DMS153 treated with DMSO at 0.1 percent for 48 hours (cell line): ENCODE data around the gene KDM4C.
"Not testable (repeated sequence)": the region's sequence is repeated elsewhere in the genome, so short reads cannot be mapped to it uniquely, and the experiment has no call there.

Experiments used
- DNase-seq: peaks from one replicate; lab custom pipeline; 2025; ENCODE audit not compliant: unreplicated experiment; lab: John Stamatoyannopoulos, UW

KDM4C gene

GRCh38 chr9:6757456-6758247 is at the start of gene KDM4C:
KDM4C (plus strand) TSS chr9:6757973; CDS start chr9:6792989, 35,016 bp downstream.
- DNase-seq = peak; percentile 96

DNA sequence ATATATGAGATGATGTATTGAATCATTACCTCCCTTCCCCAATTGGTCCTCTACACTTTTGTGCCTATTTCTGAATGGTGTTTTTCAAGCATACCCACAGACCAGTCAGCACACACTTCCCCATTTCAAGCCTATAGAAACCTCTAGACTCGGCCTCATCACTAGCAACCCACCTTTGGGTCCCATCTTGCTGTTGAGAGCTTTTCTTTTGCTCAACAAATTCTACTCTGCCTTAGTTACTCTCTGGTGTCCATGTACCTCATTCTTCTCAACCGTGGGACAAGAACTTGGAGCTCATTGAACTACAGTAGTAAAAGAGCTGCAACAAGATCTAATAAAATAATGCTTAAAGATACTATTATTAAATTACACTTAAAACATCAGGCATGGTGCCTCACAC is 49.0 kb upstream of the KDM4C start:
- no peak for DNase-seq

GRCh38 chr9:6711403-6711802 is 46.4 kb upstream of the KDM4C start:
- DNase-seq = no peak

GRCh38 chr9:6712041-6712440 is 45.7 kb upstream of the KDM4C start:
- DNase-seq = no peak

- DNase-seq = no peak
Measured at GRCh38 chr9:6714176-6714575, 43.6 kb upstream of the KDM4C start.

DNA sequence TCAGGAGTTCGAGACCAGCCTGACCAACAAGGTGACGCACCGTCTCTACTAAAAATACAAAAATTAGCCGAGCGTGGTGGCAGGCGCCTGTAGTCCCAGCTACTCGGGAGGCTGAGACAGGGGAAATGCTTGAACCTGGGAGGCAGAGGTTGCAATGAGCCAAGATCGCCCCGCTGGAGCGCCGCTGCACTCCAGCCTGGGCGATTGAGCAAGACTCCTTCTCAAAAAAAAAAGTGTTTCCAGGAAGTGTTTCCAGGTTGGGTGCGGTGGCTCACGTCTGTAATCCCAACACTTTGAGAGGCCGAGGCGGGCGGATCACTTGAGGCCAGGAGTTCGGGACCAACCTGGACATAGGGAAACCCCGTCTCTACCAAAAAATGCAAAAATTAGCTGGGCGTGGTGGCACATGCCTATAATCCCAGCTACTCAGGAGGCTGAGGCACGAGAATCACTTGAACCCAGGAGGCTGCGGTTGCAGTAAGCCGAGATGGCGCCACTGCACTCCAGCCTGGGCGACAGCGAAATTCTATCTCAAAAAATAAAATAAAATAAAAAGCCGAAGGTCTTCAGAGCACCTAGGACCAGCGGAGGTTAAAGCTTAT is 42.5 kb upstream of the KDM4C start:
- not testable (repeated sequence) for DNase-seq

DNA sequence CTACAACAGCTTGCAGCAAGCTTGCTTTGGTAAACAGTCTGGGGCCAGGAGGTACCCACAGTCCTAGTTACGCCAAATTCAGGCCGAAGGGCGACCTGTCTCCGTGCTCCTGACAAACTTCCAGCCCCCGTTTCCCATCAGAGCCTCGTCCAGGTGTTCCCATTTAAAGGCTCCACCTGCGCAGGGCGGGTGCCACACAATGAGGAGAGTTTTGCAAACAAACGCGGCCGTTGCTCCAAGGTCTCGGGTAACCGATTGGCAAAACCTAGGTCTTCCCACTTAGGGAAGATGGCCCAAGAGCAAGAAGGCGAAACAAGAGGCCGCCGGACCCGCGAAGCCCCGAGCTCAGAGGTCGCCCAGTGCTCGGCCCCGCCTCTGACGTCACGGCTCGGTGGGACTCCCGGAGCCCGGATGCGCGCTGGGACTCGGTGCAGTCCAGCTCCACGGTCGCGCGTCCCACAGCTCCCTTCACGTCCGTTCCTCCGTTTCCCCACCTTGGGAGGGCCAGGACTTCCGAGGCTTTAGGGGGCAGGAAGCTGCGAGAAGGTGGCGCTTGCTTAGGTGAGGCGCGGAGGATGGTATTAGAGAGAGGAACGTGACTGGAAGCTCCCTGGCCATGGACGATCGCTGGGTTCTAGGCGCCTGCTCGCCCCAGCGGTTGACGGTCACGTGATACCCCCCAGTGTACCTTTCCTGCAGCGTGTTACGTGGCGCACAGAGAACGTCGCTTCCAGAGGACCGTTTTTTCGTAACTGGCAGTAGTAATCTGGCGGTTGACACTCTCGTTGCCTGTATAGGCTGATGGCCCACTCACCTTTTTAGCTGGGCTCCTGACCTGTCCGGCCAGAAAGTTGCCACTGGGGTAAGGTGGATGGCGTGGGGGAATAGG is 41.8 kb upstream of the KDM4C start:
- DNase-seq = peak; percentile 80

- no peak for DNase-seq
Measured at GRCh38 chr9:6716766-6717165, 41.0 kb upstream of the KDM4C start.

- no peak for DNase-seq
Measured at GRCh38 chr9:6723881-6724420, 33.8 kb upstream of the KDM4C start.

DNA sequence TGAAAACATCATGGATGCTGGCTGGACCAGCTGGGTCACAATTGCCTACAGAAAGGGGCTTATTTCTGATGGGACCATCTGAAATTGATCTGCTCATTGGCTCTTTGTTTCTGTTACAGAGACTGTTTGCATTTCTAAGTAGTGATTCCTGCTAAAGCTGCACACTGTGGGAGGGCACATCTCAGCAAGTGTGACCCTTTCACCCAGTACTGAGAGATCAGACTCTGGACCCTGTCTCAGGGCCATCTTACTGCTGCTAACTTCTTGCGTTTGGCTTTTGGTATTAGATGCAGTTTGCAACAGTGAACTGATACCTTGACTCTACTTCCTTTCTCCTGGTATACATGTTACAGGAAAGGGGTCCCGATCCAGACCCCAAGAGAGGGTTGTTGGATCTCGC is 24.5 kb upstream of the KDM4C start:
- DNase-seq = no peak

GRCh38 chr9:6733831-6734230 is 23.9 kb upstream of the KDM4C start:
- no peak for DNase-seq

GRCh38 chr9:6735422-6735821 is 22.4 kb upstream of the KDM4C start:
- no peak for DNase-seq

DNA sequence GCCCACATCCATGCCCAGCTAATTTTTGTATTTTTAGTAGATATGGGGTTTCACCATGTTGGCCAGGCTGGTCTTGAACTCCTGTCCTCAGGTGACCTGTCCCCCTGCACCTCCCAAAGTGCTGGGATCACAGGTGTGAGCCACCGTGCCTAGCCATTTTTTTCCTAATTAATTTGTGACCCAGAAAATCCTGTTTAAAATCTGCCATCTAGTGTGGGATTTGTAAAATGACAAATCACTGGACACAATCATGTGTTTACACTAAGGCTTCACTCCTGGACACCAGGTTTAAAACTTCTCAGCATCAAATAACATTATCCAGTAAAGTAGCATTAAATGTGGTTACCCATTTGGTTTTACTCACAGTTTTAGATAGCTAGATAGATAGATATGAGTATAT is 18.6 kb upstream of the KDM4C start:
- peak; percentile 1 for DNase-seq

DNA sequence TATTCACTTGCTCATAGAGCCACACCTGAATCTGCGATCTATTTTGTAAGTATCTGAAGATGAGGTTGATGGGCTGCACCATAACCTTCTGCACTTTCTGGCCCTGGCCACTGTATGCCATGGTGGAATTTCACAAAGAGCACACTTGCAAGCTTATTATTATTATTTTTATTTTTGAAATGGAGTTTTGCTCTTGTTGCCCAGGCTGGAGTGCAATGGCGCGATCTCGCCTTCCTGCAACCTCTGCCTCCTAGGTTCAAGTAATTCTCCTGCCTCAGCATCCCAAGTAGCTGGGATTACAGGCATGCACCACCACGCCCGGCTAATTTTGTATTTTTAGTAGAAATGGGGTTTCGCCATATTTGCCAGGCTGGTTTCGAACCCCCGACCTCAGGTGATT is 8.9 kb upstream of the KDM4C start:
- not testable (repeated sequence) for DNase-seq

GRCh38 chr9:6754861-6755260 is 2.9 kb upstream of the KDM4C start:
- not testable (repeated sequence) for DNase-seq

GRCh38 chr9:6757132-6757455 is 679 bp upstream of the KDM4C start:
- DNase-seq = no peak

- DNase-seq = no peak
Measured at GRCh38 chr9:6758248-6758497, 400 bp downstream of the KDM4C start.

GRCh38 chr9:6758498-6759184 is 868 bp downstream of the KDM4C start:
- peak; percentile 28 for DNase-seq

DNA sequence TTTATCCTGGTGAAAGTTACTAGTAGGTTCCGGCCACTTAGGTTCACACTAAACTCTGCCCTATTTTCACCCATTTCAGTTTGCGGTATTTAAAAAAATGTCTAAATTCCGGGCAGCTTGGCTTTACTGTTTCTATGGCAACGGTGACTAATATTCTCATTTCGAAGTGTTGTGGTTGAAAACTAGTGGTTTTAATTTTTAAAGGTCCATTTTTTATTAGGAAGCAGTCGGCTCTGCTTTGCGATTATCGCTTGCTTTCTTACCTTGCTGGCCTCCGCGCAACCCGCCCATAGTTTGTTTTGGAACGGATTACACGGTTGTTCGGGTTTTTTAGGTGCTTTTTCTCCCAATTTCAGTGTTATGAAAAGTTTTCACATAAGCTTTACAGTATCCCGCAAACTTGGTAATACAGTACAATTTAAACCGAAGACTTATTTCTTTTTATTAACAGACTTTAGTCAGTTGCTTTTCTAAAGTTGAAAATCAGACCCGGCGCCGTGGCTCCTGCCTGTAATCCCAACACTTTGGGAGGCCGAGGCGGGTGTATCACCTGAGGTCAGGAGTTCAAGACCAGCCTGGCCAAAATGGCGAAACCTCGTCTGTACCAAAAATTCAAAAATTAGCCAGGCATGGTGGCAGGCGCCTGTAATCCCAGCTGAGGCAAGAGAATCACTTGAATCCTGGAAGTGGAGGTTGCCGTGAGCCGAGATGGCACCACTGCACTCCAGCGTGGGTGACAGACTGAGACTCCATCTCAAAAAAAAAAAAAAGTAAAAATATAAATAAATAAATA is 1.6 kb downstream of the KDM4C start:
- DNase-seq = no peak

DNA sequence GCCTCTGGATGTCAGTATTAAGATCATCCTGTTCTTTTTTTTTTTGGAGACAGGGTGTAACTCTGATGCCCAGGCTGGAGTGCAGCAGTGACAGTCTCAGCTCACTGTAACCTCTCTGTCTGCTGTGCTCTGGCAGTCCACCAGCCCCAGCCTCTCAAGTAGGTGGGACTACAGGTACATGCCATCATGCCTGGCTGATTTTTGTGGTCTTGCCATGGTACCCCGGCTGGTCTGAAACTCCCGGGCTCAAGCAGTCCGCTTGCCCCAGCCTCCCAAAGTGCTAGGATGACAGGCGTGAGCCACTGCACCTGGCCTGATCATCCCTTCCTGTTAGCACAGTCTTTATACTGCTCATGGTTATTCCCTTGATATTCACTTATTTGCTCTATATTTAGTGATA is 3.5 kb downstream of the KDM4C start:
- DNase-seq = no peak

DNA sequence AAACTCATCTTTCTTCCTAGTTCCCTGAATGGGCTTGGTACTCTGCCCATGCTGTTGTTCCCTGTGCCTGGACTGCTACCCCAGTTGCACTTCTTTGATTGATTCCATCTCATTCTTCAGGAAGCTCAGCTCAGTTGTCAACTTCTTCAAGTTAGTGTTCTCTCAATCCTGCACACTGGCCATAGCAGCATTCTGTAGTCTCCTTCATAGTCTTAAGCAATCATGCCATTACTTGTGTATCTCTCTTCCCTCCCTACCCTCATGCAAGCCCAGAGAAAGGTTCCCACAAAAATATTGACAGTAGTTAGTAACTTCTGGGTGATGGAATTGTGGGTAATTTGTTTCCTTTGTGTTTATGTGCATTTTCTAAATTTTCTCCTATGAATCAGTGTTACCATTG is 5.5 kb downstream of the KDM4C start:
- no peak for DNase-seq
